Neural crest cell (in vitro differentiated cells): Measurements from ENCODE around the gene VWA7. TPM values are rescaled to one million over a fixed set of nuclear protein-coding genes. Genes with fewer than 3 reads are reported as not detected.
"Not testable (repeated sequence)": the region's sequence is repeated elsewhere in the genome, so short reads cannot be mapped to it uniquely, and the experiment has no call there.

Experiments
- DNase-seq: peaks from one replicate; pipeline ENCODE4 v3.0.0; 2021; ENCODE audit warnings: low read depth, mixed read lengths, low spot score
- H3K27ac Mint-ChIP-seq: one replicate; pipeline ENCODE4 v1.8.0; 2021; ENCODE audit warnings: mild to moderate bottlenecking, mixed read lengths; ENCODE audit not compliant: unreplicated experiment
- H3K27me3 Mint-ChIP-seq: 2 replicates; pipeline ENCODE4 v1.8.0; 2021; ENCODE audit warnings: low read depth, mild to moderate bottlenecking, mixed read lengths
- H3K36me3 Mint-ChIP-seq: 2 replicates; pipeline ENCODE4 v1.8.0; 2021; ENCODE audit warnings: low read depth, mild to moderate bottlenecking, mixed read lengths
- H3K4me1 Mint-ChIP-seq: 2 replicates; pipeline ENCODE4 v1.8.0; 2021; ENCODE audit warnings: mixed read lengths
- H3K4me3 Mint-ChIP-seq: one replicate; pipeline ENCODE4 v1.8.0; 2021; ENCODE audit warnings: mild to moderate bottlenecking, mixed read lengths
- H3K9me3 Mint-ChIP-seq: 2 replicates; pipeline ENCODE4 v1.8.0; 2021; ENCODE audit warnings: mixed read lengths
- CTCF ChIP-seq: fragments of 200-600 bp; sonication (generic); conservative IDR thresholded peaks from 2 replicates; pipeline ENCODE4 v1.5.0; 2021; ENCODE audit warnings: antibody characterized with exemption, mild to moderate bottlenecking
- total RNA-seq: library from RNA; stranded (reverse); gene quantifications from 2 replicates; pipeline ENCODE4 v1.2.1, GENCODE V29; 2021

VWA7 gene
- total RNA-seq, 1 donor from 2014 or later: 2.7 TPM

GRCh38 chr6:31795616-31796298 lies 18.6 kb upstream of the VWA7 start, which contains the start of gene VARS1:
VARS1 (minus strand) TSS chr6:31795752; CDS start chr6:31795217, 535 bp downstream.
- Mint-ChIP-seq H3K27ac (peak within 1 kb of the TSS; percentile 100), H3K4me1 (peaks cover 28% of the 10 kb centered on the region), H3K9me3 (no peaks in the 10 kb centered on the region), H3K27me3 (no peaks in the 10 kb centered on the region), H3K36me3 (peaks cover 8% of the 10 kb centered on the region), H3K4me3 (peak within 1 kb of the TSS; percentile 99)
- DNase-seq: peak; percentile 86
- TF ChIP-seq CTCF: peak; percentile 78

- H3K36me3 Mint-ChIP-seq: peaks cover 10% of the 10 kb centered on the region
- H3K27ac Mint-ChIP-seq: peak overlapping the region; percentile 100
- H3K4me3 Mint-ChIP-seq: peak overlapping the region; percentile 99
- no peak for DNase-seq
- TF ChIP-seq CTCF: no peak
- no peaks in the 10 kb centered on the region for H3K9me3 Mint-ChIP-seq
- peaks cover 28% of the 10 kb centered on the region for H3K4me1 Mint-ChIP-seq
- no peaks in the 10 kb centered on the region for H3K27me3 Mint-ChIP-seq
These were observed 17.9 kb upstream of the VWA7 start for GRCh38 chr6:31794866-31795615.

GRCh38 chr6:31794294-31794865 lies 17.3 kb upstream of the VWA7 start:
- H3K4me3 Mint-ChIP-seq: peak overlapping the region; percentile 99
- DNase-seq: no peak
- peaks cover 13% of the 10 kb centered on the region for H3K36me3 Mint-ChIP-seq
- peaks cover 28% of the 10 kb centered on the region for H3K4me1 Mint-ChIP-seq
- TF ChIP-seq CTCF: no peak
- H3K9me3 Mint-ChIP-seq: no peaks in the 10 kb centered on the region
- H3K27me3 Mint-ChIP-seq: no peaks in the 10 kb centered on the region
- H3K27ac Mint-ChIP-seq: peak overlapping the region; percentile 85

GRCh38 chr6:31793927-31794245 lies 16.8 kb upstream of the VWA7 start:
- DNase-seq, H3K9me3 Mint-ChIP-seq, H3K27me3 Mint-ChIP-seq: not testable (repeated sequence)
- peaks cover 17% of the 10 kb centered on the region for H3K36me3 Mint-ChIP-seq
- H3K4me3 Mint-ChIP-seq: peak overlapping the region; percentile 99
- peak overlapping the region; percentile 85 for H3K27ac Mint-ChIP-seq
- peaks cover 28% of the 10 kb centered on the region for H3K4me1 Mint-ChIP-seq

GRCh38 chr6:31792761-31793171 lies 15.6 kb upstream of the VWA7 start:
- Mint-ChIP-seq H3K9me3 (no peaks in the 10 kb centered on the region), H3K4me3 (peak overlapping the region; percentile 49), H3K36me3 (peaks cover 15% of the 10 kb centered on the region), H3K27me3 (no peaks in the 10 kb centered on the region), H3K27ac (peak overlapping the region; percentile 50), H3K4me1 (peaks cover 28% of the 10 kb centered on the region)
- DNase-seq: no peak
- TF ChIP-seq CTCF: no peak

- H3K4me1 Mint-ChIP-seq: peaks cover 26% of the 10 kb centered on the region
- DNase-seq: no peak
- H3K9me3 Mint-ChIP-seq: no peaks in the 10 kb centered on the region
- no peaks in the 10 kb centered on the region for H3K27me3 Mint-ChIP-seq
- H3K36me3 Mint-ChIP-seq: peaks cover 15% of the 10 kb centered on the region
- no peak for TF ChIP-seq CTCF
- peak overlapping the region; percentile 34 for H3K4me3 Mint-ChIP-seq
- H3K27ac Mint-ChIP-seq: peak overlapping the region; percentile 91
These were observed 14.9 kb upstream of the VWA7 start for GRCh38 chr6:31792090-31792374.
